Measurements from ENCODE around the gene ANTKMT. TPM values are rescaled to one million over a fixed set of nuclear protein-coding genes. Genes with fewer than 3 reads are reported as not detected.

The ANTKMT gene
- total and polyA plus RNA-seq, 2 experiments from 2014 or later = 38.8 to 81.8 TPM

- TF ChIP-seq EZH2 (IDR thresholded peaks at IDR 0.05; ENCODE audit: borderline replicate concordance) = no peak
- TF ChIP-seq EZH2phosphoT487 (IDR thresholded peaks at IDR 0.05; ENCODE audit: low read depth, severe bottlenecking, unreplicated experiment) = no peak
- TF ChIP-seq CTCF (IDR thresholded peaks at IDR 0.05; ENCODE audit: poor library complexity) = no peak
- Histone ChIP-seq H4K20me1 (ENCODE audit: insufficient read depth, poor library complexity, severe bottlenecking) (peaks cover 8% of the 10 kb centered on the region), H3K4me3 (no peak overlapping the region), H3K4me2 (no peak overlapping the region), H3K4me1 (ENCODE audit: insufficient read depth) (peaks cover 24% of the 10 kb centered on the region), H3K27ac (no peak overlapping the region), H3K27me3 (peaks cover 16% of the 10 kb centered on the region), H3K79me2 (no peaks in the 10 kb centered on the region), H3K9me2 (replicated peaks; ENCODE audit: insufficient read depth) (no peaks in the 10 kb centered on the region), H3K9me3 (ENCODE audit: low read depth) (no peaks in the 10 kb centered on the region), H2AFZ (no peak overlapping the region), H3K36me3 (replicated peaks; ENCODE audit: insufficient read depth, low read depth) (no peaks in the 10 kb centered on the region)
- WGBS (ENCODE audit: low lambda C conversion rate, missing lambda C conversion rate) = 92% methylated on average over 27 of the region's 29 CpGs
- no peak for DNase-seq (ENCODE audit: low spot score)
Measured at GRCh38 chr16:716768-717325, 4.1 kb upstream of the ANTKMT start.

GRCh38 chr16:717450-718245 lies 3.3 kb upstream of the ANTKMT start:
- Histone ChIP-seq H4K20me1 (ENCODE audit: insufficient read depth, poor library complexity, severe bottlenecking) (peaks cover 11% of the 10 kb centered on the region), H3K9me2 (replicated peaks; ENCODE audit: insufficient read depth) (no peaks in the 10 kb centered on the region), H2AFZ (no peak overlapping the region), H3K4me1 (ENCODE audit: insufficient read depth) (peaks cover 25% of the 10 kb centered on the region), H3K9me3 (ENCODE audit: low read depth) (no peaks in the 10 kb centered on the region), H3K27me3 (peaks cover 16% of the 10 kb centered on the region), H3K4me3 (no peak overlapping the region), H3K36me3 (replicated peaks; ENCODE audit: insufficient read depth, low read depth) (no peaks in the 10 kb centered on the region), H3K4me2 (no peak overlapping the region), H3K27ac (no peak overlapping the region), H3K79me2 (no peaks in the 10 kb centered on the region)
- TF ChIP-seq EZH2phosphoT487 (IDR thresholded peaks at IDR 0.05; ENCODE audit: low read depth, severe bottlenecking, unreplicated experiment) = no peak
- TF ChIP-seq CTCF (IDR thresholded peaks at IDR 0.05; ENCODE audit: poor library complexity) = no peak
- TF ChIP-seq EZH2 (IDR thresholded peaks at IDR 0.05; ENCODE audit: borderline replicate concordance) = no peak
- 87% methylated on average over 24 of the region's 32 CpGs for WGBS (ENCODE audit: low lambda C conversion rate, missing lambda C conversion rate)
- DNase-seq (ENCODE audit: low spot score) = no peak

GRCh38 chr16:718389-718788 lies 2.6 kb upstream of the ANTKMT start:
- Histone ChIP-seq H3K4me2 (no peak overlapping the region), H3K9me3 (ENCODE audit: low read depth) (no peaks in the 10 kb centered on the region), H3K9me2 (replicated peaks; ENCODE audit: insufficient read depth) (no peaks in the 10 kb centered on the region), H3K79me2 (no peaks in the 10 kb centered on the region), H3K36me3 (replicated peaks; ENCODE audit: insufficient read depth, low read depth) (no peaks in the 10 kb centered on the region), H2AFZ (no peak overlapping the region), H4K20me1 (ENCODE audit: insufficient read depth, poor library complexity, severe bottlenecking) (peaks cover 11% of the 10 kb centered on the region), H3K27me3 (peaks cover 16% of the 10 kb centered on the region), H3K4me1 (ENCODE audit: insufficient read depth) (peaks cover 25% of the 10 kb centered on the region), H3K4me3 (no peak overlapping the region), H3K27ac (no peak overlapping the region)
- 98% methylated on average over 9 of the region's 9 CpGs for WGBS (ENCODE audit: low lambda C conversion rate, missing lambda C conversion rate)
- DNase-seq (ENCODE audit: low spot score) = no peak
- no peak for TF ChIP-seq CTCF (IDR thresholded peaks at IDR 0.05; ENCODE audit: poor library complexity)
- no peak for TF ChIP-seq EZH2phosphoT487 (IDR thresholded peaks at IDR 0.05; ENCODE audit: low read depth, severe bottlenecking, unreplicated experiment)
- TF ChIP-seq EZH2 (IDR thresholded peaks at IDR 0.05; ENCODE audit: borderline replicate concordance) = no peak
